Activated naive CD4-positive, alpha-beta T cell treated with anti-CD3 and anti-CD28 coated beads, Interleukin-2, amount 50 U/mL, for 24 hours (primary cell): ENCODE results near the gene SIT1.
"Not testable (repeated sequence)": the region's sequence is repeated elsewhere in the genome, so short reads cannot be mapped to it uniquely, and the experiment has no call there.

Experiments used
- H3K27ac Mint-ChIP-seq: one replicate; pipeline ENCODE4 v1.8.0; 2021; ENCODE audit warnings: mild to moderate bottlenecking, mixed read lengths
- H3K27me3 Mint-ChIP-seq: one replicate; pipeline ENCODE4 v1.8.0; 2021; ENCODE audit warnings: mixed read lengths
- H3K36me3 Mint-ChIP-seq: one replicate; pipeline ENCODE4 v1.8.0; 2021; ENCODE audit warnings: mixed read lengths
- H3K4me1 Mint-ChIP-seq: one replicate; pipeline ENCODE4 v1.8.0; 2021; ENCODE audit warnings: mixed read lengths
- H3K4me3 Mint-ChIP-seq: one replicate; pipeline ENCODE4 v1.8.0; 2021; ENCODE audit warnings: mild to moderate bottlenecking, mixed read lengths
- H3K9me3 Mint-ChIP-seq: one replicate; pipeline ENCODE4 v1.8.0; 2021; ENCODE audit warnings: mixed read lengths

Gene SIT1

GRCh38 chr9:35656831-35657545 lies 6.3 kb upstream of the SIT1 start:
- no peaks in the 10 kb centered on the region for H3K9me3 Mint-ChIP-seq

GRCh38 chr9:35656348-35656747 lies 5.6 kb upstream of the SIT1 start:
- no peaks in the 10 kb centered on the region for H3K36me3 Mint-ChIP-seq
- no peaks in the 10 kb centered on the region for H3K9me3 Mint-ChIP-seq
- peak overlapping the region; percentile 73 for H3K27ac Mint-ChIP-seq
- H3K27me3 Mint-ChIP-seq = peaks cover 2% of the 10 kb centered on the region
- peak overlapping the region; percentile 68 for H3K4me3 Mint-ChIP-seq
- H3K4me1 Mint-ChIP-seq = peaks cover 59% of the 10 kb centered on the region

More at GRCh38 chr9:35656831-35657545, 6.3 kb upstream of the SIT1 start:
- Mint-ChIP-seq H3K36me3 (no peaks in the 10 kb centered on the region), H3K4me1 (peaks cover 58% of the 10 kb centered on the region), H3K27ac (peak overlapping the region; percentile 100), H3K4me3 (peak overlapping the region; percentile 68), H3K27me3 (peaks cover 2% of the 10 kb centered on the region)

DNA sequence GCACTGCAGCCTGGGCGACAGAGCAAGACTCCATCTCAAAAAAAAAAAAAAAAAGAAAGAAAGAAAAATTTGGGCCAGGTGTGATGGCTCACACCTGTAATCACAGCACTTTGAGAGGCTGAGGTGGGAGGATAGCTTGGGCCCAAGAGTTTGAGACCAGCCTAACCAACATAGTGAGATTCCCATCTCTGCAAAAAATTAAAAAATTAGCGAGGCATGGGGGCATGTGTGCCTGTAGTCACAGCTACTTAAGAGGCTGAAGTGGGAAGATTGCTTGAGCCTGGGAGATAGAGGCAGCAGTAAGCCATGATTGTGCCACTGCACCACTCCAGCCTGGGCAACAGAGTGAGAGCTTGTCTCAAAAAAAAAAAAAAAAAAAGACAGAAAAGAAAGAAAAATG lies 2.9 kb upstream of the SIT1 start:
- Mint-ChIP-seq H3K27ac (peak overlapping the region; percentile 55), H3K27me3 (peaks cover 2% of the 10 kb centered on the region), H3K36me3 (no peaks in the 10 kb centered on the region), H3K4me3 (no peak overlapping the region), H3K4me1 (peaks cover 55% of the 10 kb centered on the region), H3K9me3 (no peaks in the 10 kb centered on the region)

DNA sequence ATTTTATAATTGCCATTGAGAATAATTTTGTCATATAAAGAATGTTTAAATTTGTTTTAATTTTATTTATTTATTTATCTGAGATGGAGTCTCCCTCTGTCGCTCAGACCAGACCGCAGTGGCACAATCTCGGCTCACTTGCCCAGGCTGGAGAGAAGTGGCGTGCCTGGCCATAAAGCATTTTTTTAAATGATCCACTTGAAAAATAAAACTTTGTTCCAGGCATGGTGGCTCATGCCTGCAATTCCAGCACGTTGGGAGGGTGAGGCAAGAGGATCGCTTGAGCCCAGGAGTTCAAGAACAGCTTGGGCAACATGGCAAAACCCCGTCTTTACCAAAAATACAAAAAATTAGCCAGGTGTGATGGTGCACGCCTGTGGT lies 2.1 kb upstream of the SIT1 start:
- Mint-ChIP-seq H3K27ac (no peak overlapping the region), H3K4me1 (peaks cover 61% of the 10 kb centered on the region), H3K9me3 (no peaks in the 10 kb centered on the region), H3K27me3 (peaks cover under 1% of the 10 kb centered on the region), H3K4me3 (no peak overlapping the region), H3K36me3 (no peaks in the 10 kb centered on the region)

DNA sequence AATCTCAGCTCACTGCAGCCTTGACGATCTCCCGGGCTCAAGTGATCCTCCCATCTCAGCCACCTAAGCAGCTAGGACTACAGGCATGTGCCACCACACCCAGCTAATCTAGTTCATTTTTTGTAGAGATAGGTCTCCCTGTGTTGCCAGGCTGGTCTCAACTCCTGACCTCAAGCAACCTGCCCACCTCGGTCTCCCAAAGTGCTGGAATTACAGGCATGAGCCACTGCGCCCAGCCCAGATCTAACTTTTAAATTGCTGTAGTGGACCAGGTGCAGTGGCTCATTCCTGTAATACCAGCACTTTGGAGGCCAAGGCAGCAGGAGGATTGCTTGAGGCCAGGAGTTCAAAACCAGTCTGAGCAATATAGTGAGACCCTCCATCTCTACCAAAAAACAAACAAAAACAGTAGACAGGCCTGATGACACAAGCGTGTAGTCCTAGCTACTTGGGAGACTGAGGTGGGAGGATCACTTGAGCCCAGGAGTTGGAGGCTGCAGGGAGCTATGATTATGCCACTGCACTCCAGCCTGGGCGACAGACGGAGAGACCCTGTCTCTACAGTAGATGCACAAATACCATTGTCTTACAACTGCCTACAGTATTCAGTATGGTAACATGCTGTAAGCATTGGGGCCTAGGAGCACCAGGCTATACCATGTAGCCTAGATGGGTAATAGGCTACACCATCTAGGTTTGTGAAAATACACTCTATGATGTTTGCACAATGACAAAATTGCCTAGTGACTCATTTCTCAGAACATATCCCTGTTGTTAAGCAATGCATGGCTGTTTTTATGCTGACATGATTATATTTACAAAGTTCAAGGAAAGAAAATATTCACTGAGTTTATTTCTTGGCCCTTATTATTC lies 1.5 kb upstream of the SIT1 start:
- Mint-ChIP-seq H3K36me3 (no peaks in the 10 kb centered on the region), H3K4me1 (peaks cover 61% of the 10 kb centered on the region), H3K27me3 (no peaks in the 10 kb centered on the region), H3K27ac (peak overlapping the region; percentile 79), H3K9me3 (no peaks in the 10 kb centered on the region), H3K4me3 (no peak overlapping the region)

DNA sequence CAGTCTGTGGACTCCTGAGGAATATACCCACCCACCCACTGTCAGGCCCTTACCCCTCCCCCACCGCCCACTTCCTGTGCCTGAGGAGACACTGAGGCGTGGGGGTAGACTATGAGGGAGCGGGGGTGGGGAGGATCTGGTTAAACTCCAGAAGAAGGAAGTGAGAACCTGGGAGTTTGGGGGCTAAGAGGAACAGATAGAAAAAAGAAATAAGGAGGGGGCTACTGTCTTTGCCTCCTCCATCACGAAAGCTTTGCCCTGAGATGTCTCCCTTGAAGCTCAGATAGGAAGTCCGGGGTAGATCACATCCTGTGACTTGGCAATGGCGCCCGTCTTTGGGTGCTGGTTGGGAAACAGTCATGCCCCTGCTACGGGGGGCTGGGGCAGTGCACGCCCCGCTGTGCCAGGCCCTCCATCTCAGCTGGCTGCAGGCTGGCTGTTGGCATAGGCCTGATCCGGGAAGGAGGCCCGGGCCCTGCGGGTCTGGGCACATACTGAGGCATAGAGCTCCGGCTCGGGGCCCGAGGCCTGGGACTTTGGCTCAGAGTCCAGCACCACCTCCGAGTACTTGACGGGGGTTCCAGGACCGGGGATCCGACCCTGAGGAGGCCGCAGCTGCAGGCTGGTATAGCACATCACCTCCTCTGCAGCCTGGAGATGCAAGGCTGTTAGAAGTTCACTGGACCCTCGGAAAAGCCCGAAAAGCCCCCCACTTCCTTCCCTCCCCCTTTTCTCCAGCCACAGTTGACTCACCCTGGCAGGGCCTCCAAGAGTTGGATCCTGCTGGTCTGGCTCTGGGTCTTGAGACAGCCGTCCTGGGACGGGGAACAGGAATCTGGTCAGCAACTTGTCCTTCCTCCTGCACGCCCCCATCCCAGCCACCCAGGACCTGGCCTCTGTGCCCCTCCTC lies 1.0 kb downstream of the SIT1 start:
- H3K9me3 Mint-ChIP-seq = no peaks in the 10 kb centered on the region
- no peaks in the 10 kb centered on the region for H3K36me3 Mint-ChIP-seq
- peaks cover 58% of the 10 kb centered on the region for H3K4me1 Mint-ChIP-seq
- peak overlapping the region; percentile 85 for H3K4me3 Mint-ChIP-seq
- H3K27me3 Mint-ChIP-seq = no peaks in the 10 kb centered on the region
- H3K27ac Mint-ChIP-seq = peak overlapping the region; percentile 91

DNA sequence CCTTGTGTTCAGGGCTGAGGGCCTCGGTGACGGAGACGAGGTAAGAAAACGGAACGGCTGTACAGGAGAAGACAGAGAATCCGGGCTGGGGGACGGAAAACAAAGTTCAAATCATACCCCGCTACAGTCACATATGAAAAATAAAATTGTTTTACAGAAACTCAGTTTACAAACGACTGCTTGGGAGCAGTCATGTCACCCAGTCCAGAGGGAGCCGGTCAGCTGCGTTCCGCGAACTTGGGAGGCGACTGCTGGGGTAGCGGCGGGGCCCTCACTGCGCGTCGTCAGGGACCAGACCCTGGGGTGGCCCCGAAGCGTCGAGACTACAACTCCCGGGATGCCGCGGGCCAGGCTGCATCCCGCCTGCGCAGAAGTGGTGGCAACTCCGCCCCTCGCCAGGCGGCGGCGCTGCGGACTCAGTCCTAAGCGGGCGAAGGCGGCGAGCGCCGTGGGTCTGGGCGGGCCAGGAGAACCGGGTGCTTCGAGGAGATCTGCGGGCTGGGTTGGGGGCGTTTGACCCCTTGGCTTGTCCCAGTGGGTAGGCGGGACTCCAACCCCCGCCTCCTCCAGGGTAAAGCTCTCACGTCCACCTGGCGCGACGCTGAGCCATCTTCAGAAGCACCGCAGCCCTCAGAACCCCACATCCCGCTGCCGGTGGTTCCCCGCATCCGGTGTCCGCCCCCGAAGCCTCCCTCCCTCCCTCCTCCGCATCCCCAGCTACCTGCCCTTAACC lies 4.0 kb downstream of the SIT1 start:
- no peaks in the 10 kb centered on the region for H3K9me3 Mint-ChIP-seq
- H3K36me3 Mint-ChIP-seq = no peaks in the 10 kb centered on the region
- no peaks in the 10 kb centered on the region for H3K27me3 Mint-ChIP-seq
- peaks cover 67% of the 10 kb centered on the region for H3K4me1 Mint-ChIP-seq
- peak overlapping the region; percentile 94 for H3K4me3 Mint-ChIP-seq
- H3K27ac Mint-ChIP-seq = peak overlapping the region; percentile 95

DNA sequence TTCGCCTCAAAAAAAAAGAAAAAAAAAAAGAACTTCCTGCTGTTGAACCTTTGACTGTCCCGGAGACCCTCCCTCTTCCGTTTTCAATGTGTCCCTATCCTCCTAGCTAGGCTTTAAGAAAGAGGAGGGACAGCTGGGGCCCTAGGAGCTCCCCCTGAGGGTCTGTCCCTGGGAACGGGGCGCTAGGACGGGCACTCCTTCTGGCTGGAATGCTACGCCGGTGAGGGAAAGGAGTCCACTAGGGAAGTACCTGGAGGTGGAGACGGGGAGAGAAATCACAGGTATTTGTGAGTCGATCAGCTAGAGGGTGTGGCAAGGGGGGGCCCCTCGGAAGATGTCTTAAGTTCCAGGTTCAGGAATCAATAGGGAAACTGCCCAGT lies 4.6 kb downstream of the SIT1 start:
- H3K36me3 Mint-ChIP-seq = no peaks in the 10 kb centered on the region
- peak overlapping the region; percentile 95 for H3K27ac Mint-ChIP-seq
- H3K4me3 Mint-ChIP-seq = peak overlapping the region; percentile 94
- no peaks in the 10 kb centered on the region for H3K27me3 Mint-ChIP-seq
- peaks cover 66% of the 10 kb centered on the region for H3K4me1 Mint-ChIP-seq
- no peaks in the 10 kb centered on the region for H3K9me3 Mint-ChIP-seq

DNA sequence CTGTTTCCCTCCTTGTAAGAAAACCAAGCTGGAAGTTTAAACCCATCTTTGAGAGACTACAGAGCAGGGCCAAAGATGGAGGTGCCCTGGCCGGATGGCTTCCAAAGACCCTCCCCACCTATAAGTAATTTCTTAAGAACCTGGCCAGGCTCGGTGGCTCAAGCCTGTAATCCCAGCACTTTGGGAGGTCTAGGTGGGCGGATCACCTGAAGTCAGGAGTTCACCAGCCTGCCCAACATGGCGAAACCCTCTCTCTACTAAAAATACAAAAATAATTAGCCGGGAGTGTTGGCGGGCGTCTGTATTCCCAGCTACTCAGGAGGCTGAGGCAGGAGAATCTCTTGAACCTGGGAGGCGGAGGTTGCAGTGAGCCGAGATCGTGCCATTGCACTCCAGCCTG lies 5.0 kb downstream of the SIT1 start:
- H3K27me3 Mint-ChIP-seq, H3K36me3 Mint-ChIP-seq, H3K9me3 Mint-ChIP-seq: not testable (repeated sequence)
- peak overlapping the region; percentile 94 for H3K4me3 Mint-ChIP-seq
- peak overlapping the region; percentile 8 for H3K27ac Mint-ChIP-seq
- peaks cover 66% of the 10 kb centered on the region for H3K4me1 Mint-ChIP-seq

- no peaks in the 10 kb centered on the region for H3K27me3 Mint-ChIP-seq
- H3K36me3 Mint-ChIP-seq = peaks cover 3% of the 10 kb centered on the region
- H3K4me1 Mint-ChIP-seq = peaks cover 64% of the 10 kb centered on the region
- no peak overlapping the region for H3K4me3 Mint-ChIP-seq
- H3K27ac Mint-ChIP-seq = no peak overlapping the region
- H3K9me3 Mint-ChIP-seq = no peaks in the 10 kb centered on the region
Observed at GRCh38 chr9:35643046-35643445, 7.7 kb downstream of the SIT1 start.

GRCh38 chr9:35641478-35641877 lies 9.3 kb downstream of the SIT1 start:
- not testable (repeated sequence) for H3K9me3 Mint-ChIP-seq, H3K27ac Mint-ChIP-seq, H3K4me3 Mint-ChIP-seq, H3K36me3 Mint-ChIP-seq, H3K27me3 Mint-ChIP-seq
- peaks cover 69% of the 10 kb centered on the region for H3K4me1 Mint-ChIP-seq

DNA sequence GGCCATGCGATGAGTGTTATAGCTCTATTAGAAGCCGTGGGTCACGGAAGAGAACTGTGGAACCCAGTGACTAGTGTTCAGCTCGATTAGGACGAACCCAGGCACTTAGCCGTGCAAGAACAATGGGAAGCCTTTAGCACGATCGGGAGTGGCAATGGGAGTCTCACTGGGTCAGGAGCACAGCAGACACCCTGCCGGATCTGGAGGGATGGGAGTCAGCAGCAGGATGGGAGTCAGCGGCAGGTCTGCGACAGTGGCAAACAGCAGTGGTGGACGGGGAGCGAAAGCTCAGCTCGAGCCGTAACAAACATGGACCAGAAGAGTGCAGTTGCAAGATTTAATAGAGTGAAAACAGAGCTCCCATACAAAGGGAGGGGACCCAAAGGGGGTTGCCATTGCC lies 10.3 kb downstream of the SIT1 start:
- H3K9me3 Mint-ChIP-seq, H3K27ac Mint-ChIP-seq, H3K4me3 Mint-ChIP-seq, H3K27me3 Mint-ChIP-seq, H3K36me3 Mint-ChIP-seq: not testable (repeated sequence)
- peaks cover 74% of the 10 kb centered on the region for H3K4me1 Mint-ChIP-seq

DNA sequence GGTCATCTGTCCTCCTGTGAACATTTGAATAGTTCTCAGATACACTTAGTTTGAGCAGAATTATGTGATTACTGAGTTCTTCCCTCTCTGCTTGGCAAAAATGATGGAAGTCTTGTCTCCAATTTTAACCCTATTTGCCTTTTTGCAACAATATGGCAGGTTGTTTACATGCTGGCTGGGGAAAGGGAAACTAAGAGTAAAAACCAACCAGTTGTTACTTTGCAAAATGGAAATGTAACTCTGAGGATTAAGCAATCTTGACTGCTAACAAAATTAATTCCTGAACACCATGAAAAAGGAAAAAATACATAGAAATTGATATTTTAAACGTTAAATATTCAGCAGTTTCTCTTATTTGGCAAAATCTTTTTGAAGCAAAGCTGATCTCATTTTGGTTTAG lies 11.1 kb downstream of the SIT1 start:
- H3K27me3 Mint-ChIP-seq = no peaks in the 10 kb centered on the region
- H3K36me3 Mint-ChIP-seq = peaks cover 3% of the 10 kb centered on the region
- no peaks in the 10 kb centered on the region for H3K9me3 Mint-ChIP-seq
- H3K4me3 Mint-ChIP-seq = peak overlapping the region; percentile 52
- peaks cover 77% of the 10 kb centered on the region for H3K4me1 Mint-ChIP-seq
- peak overlapping the region; percentile 87 for H3K27ac Mint-ChIP-seq

GRCh38 chr9:35639225-35639624 lies 11.5 kb downstream of the SIT1 start:
- H3K27me3 Mint-ChIP-seq, H3K9me3 Mint-ChIP-seq: not testable (repeated sequence)
- peak overlapping the region; percentile 52 for H3K4me3 Mint-ChIP-seq

GRCh38 chr9:35638751-35639150 lies 12.0 kb downstream of the SIT1 start:
- H3K36me3 Mint-ChIP-seq, H3K4me3 Mint-ChIP-seq, H3K9me3 Mint-ChIP-seq, H3K27me3 Mint-ChIP-seq: not testable (repeated sequence)
- H3K27ac Mint-ChIP-seq = peak overlapping the region; percentile 74
- peaks cover 74% of the 10 kb centered on the region for H3K4me1 Mint-ChIP-seq

More at GRCh38 chr9:35639225-35639624, 11.5 kb downstream of the SIT1 start:
- Mint-ChIP-seq H3K27ac (peak overlapping the region; percentile 87), H3K4me1 (peaks cover 74% of the 10 kb centered on the region)
- H3K36me3 Mint-ChIP-seq = not testable (repeated sequence)
